CD4-positive, alpha-beta memory T cell (primary cell): ENCODE data around the gene DNAI4. TPM values are rescaled to one million over a fixed set of nuclear protein-coding genes. Genes with fewer than 3 reads are reported as not detected.

Experiments
- CTCF ChIA-PET: fragments of 350-600 bp; sonication (Branson Sonifier 250); formaldehyde crosslinking; loops from one replicate; lab custom pipeline; 2021; ENCODE audit warnings: inconsistent platforms; ENCODE audit not compliant: partially characterized antibody; lab: Charles Lee
- POLR2A ChIA-PET: fragments of 350-600 bp; sonication (Branson Sonifier 250); formaldehyde crosslinking; loops from one replicate; lab custom pipeline; 2021; ENCODE audit not compliant: partially characterized antibody; lab: Charles Lee
- DNase-seq, 5 donors: peaks; one replicate each; pipeline versions ENCODE4 v3.0.0 to v3.0.0-alpha.2; 2020 to 2022; ENCODE audit warnings: mixed read lengths in 1 of 5
- H3K27ac ChIP-seq: one replicate; pipeline ENCODE4 v1.7.0; 2013; ENCODE audit warnings: low read depth, low read length
- H3K27me3 ChIP-seq: 2 replicates; pipeline ENCODE4 v1.7.0; 2013; ENCODE audit warnings: mild to moderate bottlenecking, low read length, moderate library complexity; ENCODE audit not compliant: insufficient read depth
- H3K36me3 ChIP-seq: 2 replicates; pipeline ENCODE4 v1.7.0; 2013; ENCODE audit warnings: mild to moderate bottlenecking, low read length, moderate library complexity; ENCODE audit not compliant: insufficient read depth
- H3K4me1 ChIP-seq: 2 replicates; pipeline ENCODE4 v1.7.0; 2013; ENCODE audit warnings: mild to moderate bottlenecking, low read length, moderate library complexity; ENCODE audit not compliant: insufficient read depth
- H3K4me3 ChIP-seq, 2 donors: one replicate each; pipeline ENCODE4 v1.7.0; 2013; ENCODE audit warnings: low read length in 2 of 2, mild to moderate bottlenecking in 1 of 2
- H3K9me3 ChIP-seq, 2 donors: one replicate each; pipeline ENCODE4 v1.7.0; 2013; ENCODE audit warnings: low read length in 2 of 2, control low read depth in 1 of 2; ENCODE audit not compliant: control insufficient read depth in 1 of 2
- H3K27ac Mint-ChIP-seq, 7 donors: one replicate each; pipeline ENCODE4 v1.8.0; 2020 to 2021; ENCODE audit warnings: mixed read lengths in 7 of 7, mild to moderate bottlenecking in 6 of 7, inconsistent platforms in 3 of 7, moderate library complexity in 3 of 7
- H3K27me3 Mint-ChIP-seq, 2 donors: one replicate each; pipeline ENCODE4 v1.8.0; 2020 to 2021; ENCODE audit warnings: mixed read lengths in 2 of 2
- H3K36me3 Mint-ChIP-seq, 2 donors: one replicate each; pipeline ENCODE4 v1.8.0; 2020 to 2021; ENCODE audit warnings: mixed read lengths in 2 of 2, inconsistent platforms in 1 of 2, mild to moderate bottlenecking in 1 of 2
- H3K4me1 Mint-ChIP-seq, 4 donors: one replicate each; pipeline ENCODE4 v1.8.0; 2020 to 2021; ENCODE audit warnings: mixed read lengths in 4 of 4, mild to moderate bottlenecking in 1 of 4
- H3K4me3 Mint-ChIP-seq, 8 donors: one replicate each; pipeline ENCODE4 v1.8.0; 2020 to 2021; ENCODE audit warnings: mixed read lengths in 8 of 8, mild to moderate bottlenecking in 7 of 8, moderate library complexity in 6 of 8, inconsistent platforms in 3 of 8
- H3K9me3 Mint-ChIP-seq, 8 donors: one replicate each; pipeline ENCODE4 v1.8.0; 2020 to 2021; ENCODE audit warnings: mixed read lengths in 8 of 8, mild to moderate bottlenecking in 5 of 8, inconsistent platforms in 3 of 8, moderate library complexity in 1 of 8
- intact Hi-C: fragments of 100-400 bp; cut with micrococcal nuclease; formaldehyde crosslinking; loops from one replicate; pipeline ENCODE4 v1.15.1; 2023
- polyA plus RNA-seq, 2 donors: library from polyadenylated mRNA; unstranded; fragments of 300-500 nt; fragmentation: Illumina TruSeq; gene quantifications; one replicate each; pipeline ENCODE4 v1.2.3, GENCODE V29; 2021
- total RNA-seq, 2 experiments: library from RNA; stranded (reverse); gene quantifications; one replicate each; pipeline ENCODE4 v1.2.3, GENCODE V29; 2021

DNAI4 gene
- total and polyA plus RNA-seq, 4 experiments from 2014 or later, result 1.3 to 11.4 (median 5.0) TPM

DNA sequence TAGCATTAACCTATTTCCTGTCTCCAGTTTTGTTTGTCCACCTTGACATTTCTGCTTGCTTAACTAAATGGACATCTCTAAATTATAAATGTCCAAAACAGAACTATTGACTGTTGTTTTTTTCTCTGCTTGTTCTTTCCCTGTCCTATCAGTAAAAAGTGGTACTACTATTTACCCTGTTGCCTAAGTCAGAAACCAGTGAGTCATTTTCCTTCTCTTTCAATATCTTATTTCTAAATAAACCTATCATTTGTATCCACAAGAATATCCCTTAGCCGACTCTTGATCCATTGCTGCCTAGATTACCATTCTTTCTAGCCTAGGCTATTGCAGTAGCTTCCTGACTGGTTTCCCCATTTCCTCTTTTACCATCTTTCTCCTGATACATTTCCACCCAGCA is 22.6 kb upstream of the DNAI4 start:
- ChIA-PET POLR2A (interaction anchor here (0.7 to 0.9 kb wide), 2 partner anchors 17 to 23 kb away, joined by 3 to 5 read pairs; partner anchors contain the start of genes DNAI4 and MIER1), CTCF (interaction anchor here (1.1 kb wide), 1 partner anchor 32 kb away, joined by 3 read pairs; no protein-coding TSS in a partner anchor)
- no peaks in the 10 kb centered on the region for H3K27me3 Mint-ChIP-seq
- peaks cover 38 to 69% (median 52%) of the 10 kb centered on the region in 4 donors for H3K4me1 Mint-ChIP-seq
- H3K4me3 Mint-ChIP-seq, result peak overlapping the region in 1 of 8 donors; percentile 1
- intact Hi-C loops, result loop anchor here (2.0 kb wide), 1 partner anchor 16 kb away; no protein-coding TSS in a partner anchor
- Histone ChIP-seq H3K4me3 (no peak overlapping the region), H3K27me3 (no peaks in the 10 kb centered on the region), H3K9me3 (no peaks in the 10 kb centered on the region), H3K4me1 (peaks cover 39% of the 10 kb centered on the region), H3K27ac (no peak overlapping the region), H3K36me3 (peaks cover 36% of the 10 kb centered on the region)
- no peak for DNase-seq
- H3K9me3 Mint-ChIP-seq, result peaks cover 0 to 2% (median 0%) of the 10 kb centered on the region in 8 donors
- peak overlapping the region; percentile 31 to 85 (median 74) for H3K27ac Mint-ChIP-seq
- peaks cover 27 to 69% of the 10 kb centered on the region in 2 donors for H3K36me3 Mint-ChIP-seq

DNA sequence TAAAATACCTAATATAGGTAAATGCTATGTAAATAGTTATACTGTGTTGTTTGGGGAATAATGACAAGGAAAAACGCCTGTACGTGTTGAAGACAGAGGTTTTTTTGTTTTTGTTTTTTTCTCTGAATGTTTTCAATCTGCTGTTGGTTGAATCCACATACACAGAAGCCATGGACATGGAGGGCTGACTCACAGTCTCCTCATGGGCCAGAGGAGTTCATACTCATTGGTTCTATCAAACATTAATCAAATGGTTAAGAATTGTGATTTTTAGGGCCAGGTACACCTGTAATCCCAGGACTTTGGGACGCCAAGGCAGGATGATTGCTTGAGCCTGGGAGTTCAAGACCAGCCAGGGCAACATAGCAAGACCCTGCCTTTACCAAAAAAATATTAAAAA is 20.7 kb upstream of the DNAI4 start:
- no peaks in the 10 kb centered on the region for H3K27me3 Mint-ChIP-seq
- H3K4me3 Mint-ChIP-seq, result no peak overlapping the region
- no peak for DNase-seq
- ChIA-PET POLR2A (interaction anchor here (0.9 kb wide), 1 partner anchor 10 kb away, joined by 3 read pairs; no protein-coding TSS in a partner anchor), CTCF (interaction anchor here (1.5 kb wide), 1 partner anchor 51 kb away, joined by 4 read pairs; no protein-coding TSS in a partner anchor)
- peaks cover 0 to 2% (median 0%) of the 10 kb centered on the region in 8 donors for H3K9me3 Mint-ChIP-seq
- peaks cover 45 to 78% (median 57%) of the 10 kb centered on the region in 4 donors for H3K4me1 Mint-ChIP-seq
- H3K36me3 Mint-ChIP-seq, result peaks cover 22 to 64% of the 10 kb centered on the region in 2 donors
- Histone ChIP-seq H3K9me3 (no peaks in the 10 kb centered on the region), H3K36me3 (peaks cover 25% of the 10 kb centered on the region), H3K27ac (no peak overlapping the region), H3K27me3 (no peaks in the 10 kb centered on the region), H3K4me1 (peaks cover 55% of the 10 kb centered on the region), H3K4me3 (no peak overlapping the region)
- intact Hi-C loops, result no loop called here
- H3K27ac Mint-ChIP-seq, result no peak overlapping the region

DNA sequence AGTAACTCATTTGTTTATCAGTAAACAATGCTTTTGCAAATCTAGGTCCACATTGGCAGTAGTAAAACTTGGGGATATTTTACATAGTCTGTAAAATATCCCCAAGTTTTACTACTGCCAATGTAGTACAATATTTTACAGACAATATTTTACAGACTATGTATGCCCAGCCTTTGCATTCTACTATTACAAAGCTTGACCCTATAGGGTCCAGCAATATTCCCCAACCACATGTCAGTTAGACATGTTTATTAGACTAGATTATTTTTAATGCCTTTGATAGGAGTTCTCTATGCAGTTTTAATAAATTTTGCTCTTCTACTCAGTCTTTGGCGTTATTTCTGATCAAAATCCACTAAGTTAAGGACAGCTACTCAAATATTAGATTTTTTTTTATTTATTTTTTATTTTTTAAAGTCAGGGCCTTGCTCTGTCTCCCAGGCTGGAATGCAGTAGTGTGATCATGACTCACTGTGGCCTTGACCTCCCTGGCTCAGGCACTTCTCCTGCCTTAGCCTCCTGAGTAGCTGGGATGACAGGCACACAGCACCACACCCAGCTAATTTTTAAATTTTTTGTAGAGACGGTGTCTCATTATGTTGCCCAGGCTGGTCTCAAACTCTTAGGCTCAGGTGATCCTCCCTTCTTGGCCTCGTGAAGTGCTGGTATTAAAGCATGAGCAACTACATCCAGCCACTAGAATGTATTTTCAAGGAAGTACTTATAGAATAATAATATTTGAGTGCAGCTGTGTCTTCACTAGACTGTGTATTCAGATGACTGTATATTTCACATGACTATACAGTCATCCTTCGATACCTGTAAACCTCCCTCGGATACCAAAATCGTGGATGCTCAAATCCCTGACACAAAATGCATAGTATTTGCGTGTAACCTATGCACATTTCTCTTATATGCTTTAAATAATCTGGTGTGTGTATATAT is 19.9 kb upstream of the DNAI4 start:
- Mint-ChIP-seq H3K4me1 (peaks cover 48 to 84% (median 63%) of the 10 kb centered on the region in 4 donors), H3K36me3 (peaks cover 26 to 66% of the 10 kb centered on the region in 2 donors), H3K4me3 (no peak overlapping the region), H3K27ac (peak overlapping the region in 2 of 7 donors; percentile 15 to 62), H3K27me3 (no peaks in the 10 kb centered on the region), H3K9me3 (peaks cover 0 to 2% (median 0%) of the 10 kb centered on the region in 8 donors)
- POLR2A ChIA-PET, result interaction anchor here (0.9 kb wide), 1 partner anchor 21 kb away, joined by 3 read pairs; the partner anchor contains the start of gene DNAI4
- intact Hi-C loops, result no loop called here
- no peak for DNase-seq
- Histone ChIP-seq H3K27me3 (no peaks in the 10 kb centered on the region), H3K4me3 (no peak overlapping the region), H3K4me1 (peaks cover 63% of the 10 kb centered on the region), H3K9me3 (no peaks in the 10 kb centered on the region), H3K36me3 (peaks cover 25% of the 10 kb centered on the region), H3K27ac (no peak overlapping the region)
- CTCF ChIA-PET, result interaction anchor here (1.5 kb wide), 1 partner anchor 51 kb away, joined by 4 read pairs; no protein-coding TSS in a partner anchor

DNA sequence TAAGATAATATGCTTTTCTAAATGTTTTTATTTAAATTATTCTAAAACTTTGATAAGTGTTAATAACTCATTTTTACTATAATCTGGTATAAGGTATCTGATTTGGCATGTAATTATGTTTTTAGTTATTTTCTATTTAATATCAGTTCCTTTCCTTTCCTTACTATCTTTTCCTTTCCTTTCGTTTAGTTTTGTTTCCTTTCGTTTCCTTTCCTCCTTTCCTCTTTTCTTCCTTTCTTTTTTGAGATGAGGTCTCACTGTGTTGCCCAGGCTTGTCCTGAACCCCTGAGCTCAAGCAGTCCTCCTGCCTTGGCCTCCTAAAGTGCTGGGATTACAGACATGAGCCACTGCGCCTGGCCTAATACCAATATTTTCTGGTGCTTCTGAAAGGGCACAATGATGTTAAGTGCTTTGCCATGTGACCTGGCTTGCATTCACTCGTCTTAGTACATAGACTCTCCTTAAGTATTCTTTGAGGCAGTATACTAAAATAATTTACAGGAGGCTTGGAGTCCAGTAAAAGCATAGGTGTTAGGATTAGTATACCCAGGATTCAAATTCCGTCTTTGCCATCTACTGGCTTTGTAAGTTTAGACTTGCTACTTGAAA is 18.8 kb upstream of the DNAI4 start:
- H3K4me1 Mint-ChIP-seq, result peaks cover 57 to 88% (median 69%) of the 10 kb centered on the region in 4 donors
- Histone ChIP-seq H3K27me3 (no peaks in the 10 kb centered on the region), H3K4me1 (peaks cover 70% of the 10 kb centered on the region), H3K36me3 (peaks cover 21% of the 10 kb centered on the region), H3K9me3 (no peaks in the 10 kb centered on the region), H3K4me3 (no peak overlapping the region), H3K27ac (no peak overlapping the region)
- H3K4me3 Mint-ChIP-seq, result peak overlapping the region in 2 of 8 donors; percentile 39 to 50
- CTCF ChIA-PET, result interaction anchor here (1.5 kb wide), 1 partner anchor 53 kb away, joined by 4 read pairs; no protein-coding TSS in a partner anchor
- peaks cover 26 to 62% of the 10 kb centered on the region in 2 donors for H3K36me3 Mint-ChIP-seq
- peaks cover 0 to 2% (median 0%) of the 10 kb centered on the region in 8 donors for H3K9me3 Mint-ChIP-seq
- intact Hi-C loops, result loop anchor here (1.0 kb wide), 1 partner anchor 9 kb away; no protein-coding TSS in a partner anchor
- POLR2A ChIA-PET, result no interaction called here
- peak overlapping the region in 5 of 7 donors; percentile 25 to 92 (median 62) for H3K27ac Mint-ChIP-seq
- no peak for DNase-seq
- no peaks in the 10 kb centered on the region for H3K27me3 Mint-ChIP-seq

DNA sequence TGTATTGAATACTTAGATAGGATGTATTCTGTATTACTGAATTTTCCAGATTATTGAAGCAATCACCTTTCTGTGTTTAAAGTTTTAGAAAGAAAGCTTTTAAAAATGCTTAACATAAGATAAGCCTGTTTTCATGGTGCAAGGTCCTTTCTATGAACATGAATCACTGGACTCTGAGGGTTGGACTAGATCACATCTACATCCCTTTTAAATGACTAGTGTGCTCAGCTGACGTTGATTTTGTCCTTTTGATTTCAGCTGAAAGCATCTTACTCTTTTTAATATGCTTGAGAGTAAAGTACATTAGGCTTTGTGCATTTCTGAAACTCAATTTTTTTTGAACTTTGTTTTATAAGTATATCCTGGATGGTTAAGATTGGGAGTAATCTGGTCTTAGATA is 16.3 kb upstream of the DNAI4 start:
- peak overlapping the region in 6 of 7 donors; percentile 9 to 75 (median 50) for H3K27ac Mint-ChIP-seq
- POLR2A ChIA-PET, result interaction anchor here (1.5 kb wide), 1 partner anchor 11 kb away, joined by 6 read pairs; no protein-coding TSS in a partner anchor

DNA sequence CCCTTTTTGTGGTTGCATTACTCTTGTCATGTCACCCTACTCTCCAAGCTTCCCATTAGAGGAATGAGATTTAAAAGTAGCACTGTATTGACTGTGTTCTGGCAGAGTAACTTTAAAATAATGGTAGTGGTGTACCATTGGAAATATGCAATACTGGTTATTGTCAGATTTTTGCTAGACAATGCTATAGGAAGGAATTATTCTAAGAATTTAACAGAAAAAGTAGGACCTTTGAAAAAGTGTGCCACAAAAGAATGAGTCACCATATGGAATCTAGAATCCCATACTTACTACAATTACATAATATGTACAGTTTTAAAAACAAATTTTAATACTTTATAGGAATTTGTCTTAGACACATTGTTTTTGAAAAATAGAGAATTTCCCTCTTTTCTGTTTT is 14.0 kb upstream of the DNAI4 start:
- H3K4me1 Mint-ChIP-seq, result peaks cover 60 to 94% (median 76%) of the 10 kb centered on the region in 4 donors
- H3K27ac ChIP-seq, result no peak overlapping the region
- ChIA-PET CTCF (no interaction called here), POLR2A (interaction anchor here (0.7 kb wide), 2 partner anchors 8 to 18 kb away, joined by 3 read pairs; no protein-coding TSS in a partner anchor)
- H3K4me3 ChIP-seq, result no peak overlapping the region
- H3K27me3 ChIP-seq, result no peaks in the 10 kb centered on the region
- no peaks in the 10 kb centered on the region for H3K9me3 Mint-ChIP-seq
- intact Hi-C loops, result loop anchor here (10.0 kb wide), 1 partner anchor 206 kb away; no protein-coding TSS in a partner anchor
- no peaks in the 10 kb centered on the region for H3K36me3 ChIP-seq
- peak overlapping the region in 2 of 7 donors; percentile 17 to 47 for H3K27ac Mint-ChIP-seq
- no peaks in the 10 kb centered on the region for H3K27me3 Mint-ChIP-seq
- peaks cover 11 to 29% of the 10 kb centered on the region in 2 donors for H3K36me3 Mint-ChIP-seq
- peak overlapping the region in 4 of 8 donors; percentile 33 to 66 (median 52) for H3K4me3 Mint-ChIP-seq
- no peaks in the 10 kb centered on the region for H3K9me3 ChIP-seq
- DNase-seq, result no peak
- H3K4me1 ChIP-seq, result peaks cover 94% of the 10 kb centered on the region

More for the DNA sequence above, 16.3 kb upstream of the DNAI4 start:
- no peak overlapping the region for H3K4me3 ChIP-seq
- Mint-ChIP-seq H3K4me1 (peaks cover 54 to 88% (median 71%) of the 10 kb centered on the region in 4 donors), H3K4me3 (peak overlapping the region in 3 of 8 donors; percentile 18 to 44 (median 22)), H3K9me3 (no peaks in the 10 kb centered on the region), H3K27me3 (no peaks in the 10 kb centered on the region), H3K36me3 (peaks cover 12 to 37% of the 10 kb centered on the region in 2 donors)
- H3K4me1 ChIP-seq, result peaks cover 79% of the 10 kb centered on the region
- DNase-seq, result no peak
- intact Hi-C loops, result no loop called here
- H3K27ac ChIP-seq, result no peak overlapping the region
- H3K27me3 ChIP-seq, result no peaks in the 10 kb centered on the region
- peaks cover under 1% of the 10 kb centered on the region for H3K36me3 ChIP-seq
- CTCF ChIA-PET, result no interaction called here
- no peaks in the 10 kb centered on the region for H3K9me3 ChIP-seq
